Pancreas (tissue), 10 donors: ENCODE data around the gene NT5C3B. TPM values are rescaled to one million over a fixed set of nuclear protein-coding genes. Genes with fewer than 3 reads are reported as not detected.

Source experiments
- ATAC-seq, 4 donors: fragments of 200-7000 bp; cut with Tn5 transposase; one replicate each; pipeline versions ENCODE4 v1.8.0 to v1.9.1; 2020; ENCODE audit warnings: mild to moderate bottlenecking in 4 of 4, moderate library complexity in 4 of 4
- DNase-seq, 6 donors: peaks; one replicate each; pipeline ENCODE4 v3.0.0-alpha.2; 2020
- FAIRE-seq: peaks from 2 replicates; lab custom pipeline; 2012; peaks lifted over from hg19 to GRCh38; lab: Jason Lieb, UNC
- H3K27ac ChIP-seq, 4 donors: fragments of 200-600 bp; sonication (generic); 1 replicate in 3 of 4; 2 replicates in 1 of 4; pipeline versions ENCODE4 v1.5.0 to v1.8.0; 2020
- H3K27me3 ChIP-seq, 4 donors: fragments of 200-600 bp; one replicate each; pipeline ENCODE4 v1.8.0; 2021
- H3K36me3 ChIP-seq, 3 donors: fragments of 200-600 bp; sonication (generic) in 1 of 3; one replicate each; pipeline versions ENCODE4 v1.5.0 to v1.8.0; 2020 to 2021
- H3K4me1 ChIP-seq, 3 donors: fragments of 200-600 bp; one replicate each; pipeline ENCODE4 v1.8.0; 2021
- H3K4me3 ChIP-seq, 4 donors: fragments of 200-600 bp; sonication (generic) in 2 of 4; one replicate each; pipeline versions ENCODE4 v1.5.0 to v1.8.0; 2020 to 2021
- H3K9me3 ChIP-seq, 4 donors: fragments of 200-600 bp; one replicate each; pipeline ENCODE4 v1.8.0; 2021
- WGBS, 2 donors: extraction: QIAGEN DNeasy Blood & Tissue Kit; methylation state at CpG; one replicate each; pipeline ENCODE4 v1.1.7; 2013; 5-methylcytosine and 5-hydroxymethylcytosine counted together
- intact Hi-C, 3 donors: fragments of 100-400 bp; cut with DNase I; formaldehyde crosslinking; loops; one replicate each; pipeline versions ENCODE4 v1.11.1 to v1.14.2; 2022
- polyA plus RNA-seq, 2 donors: library from polyadenylated mRNA; stranded (reverse); fragments of 200-250 nt; gene quantifications; one replicate each; pipeline ENCODE4 v1.2.3, GENCODE V29; 2013
- total RNA-seq, 6 donors: library from RNA; stranded (reverse); fragmentation: NEBNext Ultra II Directional in 4 of 6; extraction: Animal tissue kit (Norgen Biotek cat#: 25700) in 4 of 6; gene quantifications; one replicate each; pipeline versions ENCODE4 v1.2.1 to v1.2.4, GENCODE V29; 2021 to 2023
- TF ChIP-seq, protein P1 (sequence below), 4 donors: fragments of 200-600 bp; sonication (generic) in 3 of 4; IDR thresholded peaks; one replicate each; pipeline versions ENCODE4 v1.5.0 to v1.8.0; 2021; ENCODE audit warnings: antibody characterized with exemption in 4 of 4
- donor health status: healthy with polysubstance abuse.
- donor health status: DM: no; HTN: no; CAD: no; lungs with moderate emphysema.
- donor health status: DM: no; HTN: no; CAD: no.
- donor health status: control.
- donor health status: control.
- donor health status: Bipolar disorder and iron deficiency.
- donor health status: DM: yes; HTN: yes; CAD: no.
- donor health status: DM: no; HTN: no; CAD: no.
- donor health status: DM: no; HTN: no; CAD: no.
- donor health status: DM: yes; HTN: yes; CAD: no.

Gene NT5C3B
- total and polyA plus RNA-seq, 8 donors = 24.2 to 102 (median 28.5) TPM

DNA sequence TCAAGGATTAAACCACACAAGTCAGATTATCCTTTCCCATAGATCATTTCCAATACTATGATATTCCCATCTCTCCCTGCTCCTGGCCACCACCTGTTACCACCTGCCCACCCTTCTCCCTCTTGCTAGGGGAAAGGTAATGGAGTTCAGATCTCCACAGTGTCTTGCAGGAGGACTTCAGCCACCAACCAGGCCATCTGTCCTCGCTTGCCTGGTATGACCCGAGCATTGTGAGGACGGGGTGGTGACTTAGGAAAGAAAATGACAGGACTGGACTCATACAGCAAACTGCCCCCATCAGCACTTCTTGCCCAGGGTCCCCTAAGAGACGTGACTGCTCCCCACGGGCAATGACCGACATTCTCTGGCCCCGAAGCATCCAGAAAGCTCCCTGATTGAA lies 12.5 kb downstream of the NT5C3B start:
- 88 to 89% methylated on average over 7 of the region's 7 CpGs for WGBS, 2 donors
- Histone ChIP-seq H3K4me3 (no peak overlapping the region), H3K36me3 (peaks cover 0 to 30% (median 0%) of the 10 kb centered on the region in 3 donors), H3K9me3 (no peaks in the 10 kb centered on the region), H3K27ac (no peak overlapping the region), H3K4me1 (no peaks in the 10 kb centered on the region), H3K27me3 (no peaks in the 10 kb centered on the region)
- DNase-seq (peak in 1 of 6 donors; percentile 13), FAIRE-seq (no peak), ATAC-seq (no peak)
- intact Hi-C loops = no loop called here
- TF ChIP-seq, protein P1, sequence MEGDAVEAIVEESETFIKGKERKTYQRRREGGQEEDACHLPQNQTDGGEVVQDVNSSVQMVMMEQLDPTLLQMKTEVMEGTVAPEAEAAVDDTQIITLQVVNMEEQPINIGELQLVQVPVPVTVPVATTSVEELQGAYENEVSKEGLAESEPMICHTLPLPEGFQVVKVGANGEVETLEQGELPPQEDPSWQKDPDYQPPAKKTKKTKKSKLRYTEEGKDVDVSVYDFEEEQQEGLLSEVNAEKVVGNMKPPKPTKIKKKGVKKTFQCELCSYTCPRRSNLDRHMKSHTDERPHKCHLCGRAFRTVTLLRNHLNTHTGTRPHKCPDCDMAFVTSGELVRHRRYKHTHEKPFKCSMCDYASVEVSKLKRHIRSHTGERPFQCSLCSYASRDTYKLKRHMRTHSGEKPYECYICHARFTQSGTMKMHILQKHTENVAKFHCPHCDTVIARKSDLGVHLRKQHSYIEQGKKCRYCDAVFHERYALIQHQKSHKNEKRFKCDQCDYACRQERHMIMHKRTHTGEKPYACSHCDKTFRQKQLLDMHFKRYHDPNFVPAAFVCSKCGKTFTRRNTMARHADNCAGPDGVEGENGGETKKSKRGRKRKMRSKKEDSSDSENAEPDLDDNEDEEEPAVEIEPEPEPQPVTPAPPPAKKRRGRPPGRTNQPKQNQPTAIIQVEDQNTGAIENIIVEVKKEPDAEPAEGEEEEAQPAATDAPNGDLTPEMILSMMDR (IDR thresholded peaks at IDR 0.05) = no peak

DNA sequence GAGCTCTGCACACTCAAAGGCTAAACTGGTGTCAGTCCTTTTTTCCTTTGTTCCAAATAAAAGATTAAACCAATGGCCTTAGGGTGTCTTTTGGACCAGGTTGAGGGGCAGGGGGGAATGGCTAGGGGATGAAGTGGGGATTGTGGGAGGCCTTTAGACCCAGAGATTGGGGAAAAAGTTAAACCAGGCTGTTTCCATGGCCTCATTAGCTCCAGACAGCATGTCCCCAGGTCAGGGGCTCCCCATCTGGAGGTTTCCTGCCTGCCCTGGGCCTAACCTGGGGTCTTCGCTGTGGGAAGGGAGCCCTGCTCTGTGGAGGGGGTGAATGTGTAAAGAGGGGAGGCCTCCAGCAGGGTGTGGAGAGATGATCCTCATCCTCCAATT lies 12.9 kb downstream of the NT5C3B start:
- H3K36me3 ChIP-seq = peaks cover 0 to 26% (median 0%) of the 10 kb centered on the region in 3 donors
- H3K27me3 ChIP-seq = no peaks in the 10 kb centered on the region
- no peak overlapping the region for H3K4me3 ChIP-seq
- H3K4me1 ChIP-seq = no peaks in the 10 kb centered on the region
- ATAC-seq = no peak
- TF ChIP-seq, protein P1 (IDR thresholded peaks at IDR 0.05) = no peak
- no peaks in the 10 kb centered on the region for H3K9me3 ChIP-seq
- FAIRE-seq = no peak
- 100% methylated on average over 1 of the region's 1 CpG for WGBS, 2 donors
- intact Hi-C loops = no loop called here
- DNase-seq = peak in 1 of 6 donors; percentile 24
- H3K27ac ChIP-seq = no peak overlapping the region

DNA sequence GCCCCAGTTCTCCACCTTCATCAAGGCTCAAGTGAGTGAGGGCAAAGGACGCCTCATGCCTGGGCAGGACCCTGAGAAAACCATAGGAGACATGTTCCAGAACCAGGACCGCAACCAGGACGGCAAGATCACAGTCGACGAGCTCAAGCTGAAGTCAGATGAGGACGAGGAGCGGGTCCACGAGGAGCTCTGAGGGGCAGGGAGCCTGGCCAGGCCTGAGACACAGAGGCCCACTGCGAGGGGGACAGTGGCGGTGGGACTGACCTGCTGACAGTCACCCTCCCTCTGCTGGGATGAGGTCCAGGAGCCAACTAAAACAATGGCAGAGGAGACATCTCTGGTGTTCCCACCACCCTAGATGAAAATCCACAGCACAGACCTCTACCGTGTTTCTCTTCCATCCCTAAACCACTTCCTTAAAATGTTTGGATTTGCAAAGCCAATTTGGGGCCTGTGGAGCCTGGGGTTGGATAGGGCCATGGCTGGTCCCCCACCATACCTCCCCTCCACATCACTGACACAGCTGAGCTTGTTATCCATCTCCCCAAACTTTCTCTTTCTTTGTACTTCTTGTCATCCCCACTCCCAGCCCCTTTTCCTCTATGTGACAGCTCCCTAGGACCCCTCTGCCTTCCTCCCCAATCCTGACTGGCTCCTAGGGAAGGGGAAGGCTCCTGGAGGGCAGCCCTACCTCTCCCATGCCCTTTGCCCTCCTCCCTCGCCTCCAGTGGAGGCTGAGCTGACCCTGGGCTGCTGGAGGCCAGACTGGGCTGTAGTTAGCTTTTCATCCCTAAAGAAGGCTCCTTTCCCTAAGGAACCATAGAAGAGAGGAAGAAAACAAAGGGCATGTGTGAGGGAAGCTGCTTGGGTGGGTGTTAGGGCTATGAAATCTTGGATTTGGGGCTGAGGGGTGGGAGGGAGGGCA lies 13.6 kb downstream of the NT5C3B start:
- Histone ChIP-seq H3K36me3 (peaks cover 0 to 20% (median 0%) of the 10 kb centered on the region in 3 donors), H3K27me3 (no peaks in the 10 kb centered on the region), H3K4me3 (no peak overlapping the region), H3K4me1 (no peaks in the 10 kb centered on the region), H3K9me3 (no peaks in the 10 kb centered on the region), H3K27ac (no peak overlapping the region)
- DNase-seq = peak in 1 of 6 donors; percentile 52
- TF ChIP-seq, protein P1 (IDR thresholded peaks at IDR 0.05) = no peak
- ATAC-seq = no peak
- intact Hi-C loops = no loop called here
- 66 to 72% methylated on average over 12 of the region's 12 CpGs for WGBS, 2 donors
- FAIRE-seq = no peak

DNA sequence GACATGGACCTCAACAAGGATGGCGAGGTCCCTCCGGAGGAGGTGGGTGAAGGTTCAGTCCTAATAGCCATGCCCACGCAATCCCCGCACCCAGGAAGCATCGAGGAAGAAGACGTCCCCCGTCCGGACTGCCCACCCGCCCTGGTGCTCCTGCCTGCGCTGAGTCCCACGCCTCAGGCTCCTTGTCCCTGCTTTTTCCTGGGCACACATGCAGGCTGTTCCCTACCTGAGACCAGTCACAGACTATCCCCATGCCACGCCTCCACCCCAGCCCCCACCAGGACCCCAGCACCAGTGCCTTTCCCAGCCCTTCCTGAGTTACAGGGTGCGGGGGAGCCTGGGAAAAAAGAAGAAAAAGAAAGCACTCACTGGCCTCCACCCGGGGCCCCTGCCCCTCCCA lies 14.3 kb downstream of the NT5C3B start:
- intact Hi-C loops = no loop called here
- no peak for ATAC-seq
- TF ChIP-seq, protein P1 (IDR thresholded peaks at IDR 0.05) = no peak

DNA sequence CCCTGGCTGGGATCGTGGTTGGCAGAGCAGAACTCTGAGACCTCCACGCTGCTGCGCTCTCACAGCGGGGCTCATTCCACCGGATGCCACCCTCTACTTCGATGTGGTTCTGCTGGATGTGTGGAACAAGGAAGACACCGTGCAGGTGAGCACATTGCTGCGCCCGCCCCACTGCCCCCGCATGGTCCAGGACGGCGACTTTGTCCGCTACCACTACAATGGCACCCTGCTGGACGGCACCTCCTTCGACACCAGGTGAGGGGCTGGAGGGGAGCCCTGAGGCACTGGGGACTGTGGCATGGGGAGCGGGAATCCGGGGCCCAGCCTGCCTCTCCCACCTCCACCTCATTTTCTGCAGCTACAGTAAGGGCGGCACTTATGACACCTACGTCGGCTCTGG lies 18.0 kb downstream of the NT5C3B start:
- TF ChIP-seq, protein P1 (IDR thresholded peaks at IDR 0.05) = no peak
- H3K9me3 ChIP-seq = no peaks in the 10 kb centered on the region
- DNase-seq (no peak), ATAC-seq (no peak), FAIRE-seq (no peak)
- no peaks in the 10 kb centered on the region for H3K27me3 ChIP-seq
- H3K4me3 ChIP-seq = no peak overlapping the region
- 92 to 94% methylated on average over 20 of the region's 20 CpGs for whole genome bisulfite sequencing, 2 donors
- no peaks in the 10 kb centered on the region for H3K36me3 ChIP-seq
- intact Hi-C loops = loop anchor here in 1 of 3 donors (10.0 kb wide), 1 partner anchor 47 kb away; the partner anchor contains the start of gene KLHL11
- H3K27ac ChIP-seq = no peak overlapping the region
- no peaks in the 10 kb centered on the region for H3K4me1 ChIP-seq

More for the DNA sequence above, 14.3 kb downstream of the NT5C3B start:
- Histone ChIP-seq H3K9me3 (no peaks in the 10 kb centered on the region), H3K36me3 (peaks cover 0 to 20% (median 0%) of the 10 kb centered on the region in 3 donors), H3K27ac (no peak overlapping the region), H3K4me3 (no peak overlapping the region), H3K27me3 (no peaks in the 10 kb centered on the region), H3K4me1 (no peaks in the 10 kb centered on the region)
- WGBS, 2 donors = 76 to 78% methylated on average over 14 of the region's 14 CpGs
- no peak for DNase-seq
- FAIRE-seq = no peak
